Endodermal cell (in vitro differentiated cells): ENCODE measurements around the gene GGNBP2. TPM values are rescaled to one million over a fixed set of nuclear protein-coding genes. Genes with fewer than 3 reads are reported as not detected.
"Not testable (repeated sequence)": the region's sequence is repeated elsewhere in the genome, so short reads cannot be mapped to it uniquely, and the experiment has no call there.

ENCODE experiments used
- DNase-seq: peaks from one replicate; pipeline ENCODE4 v3.0.0-alpha.2; 2017
- H3K27ac ChIP-seq: 2 replicates; pipeline ENCODE4 v1.5.1; 2013; ENCODE audit warnings: mild to moderate bottlenecking, low read depth, low read length, moderate library complexity
- H3K27me3 ChIP-seq: 2 replicates; pipeline ENCODE4 v1.6.1; 2013; ENCODE audit warnings: mild to moderate bottlenecking, low read length, moderate library complexity; ENCODE audit not compliant: insufficient read depth, control insufficient read depth, poor library complexity, severe bottlenecking
- H3K36me3 ChIP-seq: 2 replicates; pipeline ENCODE4 v1.7.0; 2013; ENCODE audit warnings: mild to moderate bottlenecking, low read length, moderate library complexity; ENCODE audit not compliant: control insufficient read depth, insufficient read depth
- H3K4me1 ChIP-seq: one replicate; pipeline ENCODE4 v1.7.0; 2013; ENCODE audit warnings: low read length; ENCODE audit not compliant: control insufficient read depth, insufficient read depth
- H3K4me3 ChIP-seq: 2 replicates; pipeline ENCODE4 v1.5.1; 2013; ENCODE audit warnings: mild to moderate bottlenecking, low read length, moderate library complexity
- H3K9ac ChIP-seq: 2 replicates; pipeline ENCODE4 v1.6.1; 2013; ENCODE audit warnings: mild to moderate bottlenecking, low read length, moderate library complexity; ENCODE audit not compliant: poor library complexity, severe bottlenecking; ENCODE audit errors: extremely low read depth
- H3K9me3 ChIP-seq: 2 replicates; pipeline ENCODE4 v1.6.1; 2013; ENCODE audit warnings: mild to moderate bottlenecking, low read length, moderate library complexity; ENCODE audit not compliant: control insufficient read depth
- H3K27ac Mint-ChIP-seq: 2 replicates; pipeline ENCODE4 v1.8.0; 2020; ENCODE audit warnings: mixed read lengths
- H3K27me3 Mint-ChIP-seq: 2 replicates; pipeline ENCODE4 v1.8.0; 2021; ENCODE audit warnings: mild to moderate bottlenecking, mixed read lengths; ENCODE audit not compliant: insufficient read depth
- H3K36me3 Mint-ChIP-seq: 2 replicates; pipeline ENCODE4 v1.8.0; 2020; ENCODE audit warnings: low read depth, mixed read lengths
- H3K4me1 Mint-ChIP-seq: 2 replicates; pipeline ENCODE4 v1.8.0; 2020; ENCODE audit warnings: mixed read lengths
- H3K4me3 Mint-ChIP-seq: 2 replicates; pipeline ENCODE4 v1.8.0; 2020; ENCODE audit warnings: mild to moderate bottlenecking, moderate library complexity, mixed read lengths
- H3K9me3 Mint-ChIP-seq: 2 replicates; pipeline ENCODE4 v1.8.0; 2020; ENCODE audit warnings: mild to moderate bottlenecking, mixed read lengths
- WGBS, 2 experiments: methylation state at CpG; one replicate each; pipeline versions ENCODE4 v1.1.5 to v1.1.7; 2013; ENCODE audit warnings: missing lambda C conversion rate in 2 of 2, mixed read lengths in 1 of 2; ENCODE audit not compliant: insufficient coverage in 1 of 2, insufficient read length in 1 of 2; 5-methylcytosine and 5-hydroxymethylcytosine counted together
- total RNA-seq, 2 donors: library from RNA; stranded (reverse); fragmentation: NEBNext Ultra II Directional in 1 of 2; extraction: Animal tissue kit (Norgen Biotek cat#: 25700) in 1 of 2; gene quantifications; 2 replicates in 1 of 2; 3 replicates in 1 of 2; pipeline ENCODE4 v1.2.1, GENCODE V29; 2021
- TF ChIP-seq, protein P1 (sequence below): fragments of 200-600 bp; sonication (generic); conservative IDR thresholded peaks from 2 replicates; pipeline ENCODE4 v1.5.0; 2021; ENCODE audit warnings: antibody characterized with exemption, mild to moderate bottlenecking

Gene GGNBP2
- total RNA-seq, 2 donors from 2014 or later, result 56.8 to 61.6 TPM

GRCh38 chr17:36506249-36506826 is 38.4 kb upstream of the GGNBP2 start:
- peak; percentile 39 for DNase-seq
- no peak overlapping the region for H3K9ac ChIP-seq
- H3K36me3 Mint-ChIP-seq, result peaks cover 72% of the 10 kb centered on the region
- no peaks in the 10 kb centered on the region for H3K9me3 Mint-ChIP-seq
- H3K4me1 ChIP-seq, result peaks cover 6% of the 10 kb centered on the region
- TF ChIP-seq, protein P1, sequence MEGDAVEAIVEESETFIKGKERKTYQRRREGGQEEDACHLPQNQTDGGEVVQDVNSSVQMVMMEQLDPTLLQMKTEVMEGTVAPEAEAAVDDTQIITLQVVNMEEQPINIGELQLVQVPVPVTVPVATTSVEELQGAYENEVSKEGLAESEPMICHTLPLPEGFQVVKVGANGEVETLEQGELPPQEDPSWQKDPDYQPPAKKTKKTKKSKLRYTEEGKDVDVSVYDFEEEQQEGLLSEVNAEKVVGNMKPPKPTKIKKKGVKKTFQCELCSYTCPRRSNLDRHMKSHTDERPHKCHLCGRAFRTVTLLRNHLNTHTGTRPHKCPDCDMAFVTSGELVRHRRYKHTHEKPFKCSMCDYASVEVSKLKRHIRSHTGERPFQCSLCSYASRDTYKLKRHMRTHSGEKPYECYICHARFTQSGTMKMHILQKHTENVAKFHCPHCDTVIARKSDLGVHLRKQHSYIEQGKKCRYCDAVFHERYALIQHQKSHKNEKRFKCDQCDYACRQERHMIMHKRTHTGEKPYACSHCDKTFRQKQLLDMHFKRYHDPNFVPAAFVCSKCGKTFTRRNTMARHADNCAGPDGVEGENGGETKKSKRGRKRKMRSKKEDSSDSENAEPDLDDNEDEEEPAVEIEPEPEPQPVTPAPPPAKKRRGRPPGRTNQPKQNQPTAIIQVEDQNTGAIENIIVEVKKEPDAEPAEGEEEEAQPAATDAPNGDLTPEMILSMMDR, result no peak
- H3K4me1 Mint-ChIP-seq, result no peaks in the 10 kb centered on the region
- H3K27me3 Mint-ChIP-seq, result no peaks in the 10 kb centered on the region
- H3K4me3 Mint-ChIP-seq, result no peak overlapping the region
- H3K36me3 ChIP-seq, result peaks cover 94% of the 10 kb centered on the region
- 85 to 87% methylated on average over 3 to 6 of the region's 6 CpGs for WGBS, 2 experiments
- H3K4me3 ChIP-seq, result no peak overlapping the region
- no peak overlapping the region for H3K27ac ChIP-seq
- no peaks in the 10 kb centered on the region for H3K9me3 ChIP-seq
- no peak overlapping the region for H3K27ac Mint-ChIP-seq
- H3K27me3 ChIP-seq, result no peaks in the 10 kb centered on the region

DNA sequence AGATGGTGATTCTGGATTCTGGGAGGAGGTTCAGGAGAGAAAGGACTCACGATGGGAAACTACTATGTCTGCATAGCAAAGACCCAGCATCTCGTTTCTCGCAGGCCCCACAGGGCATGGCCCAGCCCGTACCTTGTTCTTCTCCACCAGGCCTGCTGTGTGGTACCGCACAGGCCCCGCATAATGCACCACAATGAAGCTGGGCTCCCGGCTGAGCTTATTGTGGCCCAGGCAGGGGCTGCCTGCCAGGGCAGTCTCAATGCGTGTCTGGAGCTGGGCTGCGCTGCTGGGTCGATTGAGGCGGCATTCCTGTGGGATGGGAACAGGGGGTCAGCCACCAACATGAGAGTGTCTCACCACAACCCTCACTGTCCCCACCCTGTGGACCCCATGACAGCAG is 37.9 kb upstream of the GGNBP2 start:
- peaks cover 97% of the 10 kb centered on the region for H3K36me3 ChIP-seq
- peak; percentile 32 for DNase-seq
- H3K9me3 Mint-ChIP-seq, result no peaks in the 10 kb centered on the region
- peaks cover 73% of the 10 kb centered on the region for H3K36me3 Mint-ChIP-seq
- no peaks in the 10 kb centered on the region for H3K27me3 Mint-ChIP-seq
- H3K9me3 ChIP-seq, result no peaks in the 10 kb centered on the region
- WGBS, 2 experiments, result 96% methylated on average over 8 to 11 of the region's 11 CpGs
- H3K9ac ChIP-seq, result no peak overlapping the region
- no peak overlapping the region for H3K27ac ChIP-seq
- H3K4me1 ChIP-seq, result peaks cover 6% of the 10 kb centered on the region
- H3K4me3 Mint-ChIP-seq, result no peak overlapping the region
- no peaks in the 10 kb centered on the region for H3K4me1 Mint-ChIP-seq
- no peak overlapping the region for H3K27ac Mint-ChIP-seq
- H3K4me3 ChIP-seq, result no peak overlapping the region
- H3K27me3 ChIP-seq, result no peaks in the 10 kb centered on the region
- TF ChIP-seq, protein P1, result no peak

DNA sequence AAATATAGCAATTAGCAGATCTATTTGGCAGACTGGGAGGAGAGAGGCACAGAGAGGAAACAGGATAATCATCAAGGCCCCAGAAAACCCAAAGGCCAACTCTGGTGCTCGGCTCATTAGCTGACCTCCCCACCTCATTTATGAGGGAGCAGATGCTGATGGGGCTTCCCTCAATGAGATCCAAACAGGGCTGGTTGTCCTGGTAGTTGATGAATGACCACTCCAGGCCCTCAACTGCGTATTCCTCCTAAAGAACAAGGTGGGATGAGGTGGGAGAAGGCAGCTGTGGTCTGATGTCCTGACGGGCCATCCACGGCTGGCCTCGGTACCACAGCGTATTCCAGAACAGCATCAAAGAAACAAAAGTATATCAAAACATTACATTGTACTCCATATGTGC is 37.5 kb upstream of the GGNBP2 start:
- peaks cover 71% of the 10 kb centered on the region for H3K36me3 Mint-ChIP-seq
- peak; percentile 28 for DNase-seq
- Histone ChIP-seq H3K27me3 (no peaks in the 10 kb centered on the region), H3K4me3 (no peak overlapping the region), H3K4me1 (peaks cover 6% of the 10 kb centered on the region), H3K9ac (no peak overlapping the region), H3K9me3 (no peaks in the 10 kb centered on the region), H3K36me3 (peaks cover 94% of the 10 kb centered on the region), H3K27ac (no peak overlapping the region)
- no peak overlapping the region for H3K27ac Mint-ChIP-seq
- H3K4me3 Mint-ChIP-seq, result no peak overlapping the region
- H3K4me1 Mint-ChIP-seq, result no peaks in the 10 kb centered on the region
- no peaks in the 10 kb centered on the region for H3K9me3 Mint-ChIP-seq
- H3K27me3 Mint-ChIP-seq, result no peaks in the 10 kb centered on the region
- TF ChIP-seq, protein P1, result no peak
- 83 to 92% methylated on average over 1 to 6 of the region's 6 CpGs for WGBS, 2 experiments

DNA sequence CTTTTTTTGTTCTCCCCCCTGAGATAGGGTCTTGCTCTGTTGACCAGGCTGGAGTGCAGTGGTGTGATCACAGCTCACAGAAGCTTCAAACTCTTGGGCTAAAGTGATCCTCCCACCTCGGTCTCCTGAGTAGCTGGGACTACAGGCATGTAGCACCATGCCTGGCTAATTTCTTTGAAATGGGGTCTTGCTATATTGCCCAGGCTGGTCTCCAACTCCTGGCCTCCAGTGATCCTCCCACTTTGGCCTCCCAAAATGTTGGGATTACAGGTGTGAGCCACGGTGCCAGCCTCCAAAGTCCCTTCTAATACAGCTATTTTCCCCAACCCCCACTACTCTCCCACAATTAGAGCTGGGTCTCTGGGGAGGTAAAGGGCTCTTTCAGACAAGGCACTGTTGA is 36.3 kb upstream of the GGNBP2 start:
- H3K9ac ChIP-seq, H3K27me3 Mint-ChIP-seq, H3K27ac Mint-ChIP-seq, H3K9me3 ChIP-seq, H3K4me1 ChIP-seq, H3K9me3 Mint-ChIP-seq, H3K27ac ChIP-seq, H3K4me3 Mint-ChIP-seq, H3K27me3 ChIP-seq, H3K4me1 Mint-ChIP-seq, H3K4me3 ChIP-seq: not testable (repeated sequence)
- H3K36me3 Mint-ChIP-seq, result peaks cover 72% of the 10 kb centered on the region
- WGBS, 2 experiments, result 80 to 92% methylated on average over 1 to 2 of the region's 2 CpGs
- DNase-seq, result peak; percentile 17
- H3K36me3 ChIP-seq, result peaks cover 92% of the 10 kb centered on the region
